A673 (cell line): ENCODE results near the gene GUCD1.

Experiments
- EZH2 ChIP-seq: fragments of 200-600 bp; sonication (generic); IDR thresholded peaks from 2 replicates; pipeline ENCODE4 v1.6.1; 2017; ENCODE audit warnings: borderline replicate concordance, low read depth, mild to moderate bottlenecking, mixed read lengths, antibody characterized with exemption, low read length; ENCODE audit not compliant: poor library complexity, severe bottlenecking
- TF ChIP-seq, protein P1 (sequence below): fragments of 300-800, 200-600 bp; sonication (generic); conservative IDR thresholded peaks from 2 replicates; pipeline ENCODE4 v1.5.1; 2017; ENCODE audit warnings: low read depth, mild to moderate bottlenecking, antibody characterized with exemption, low read length, moderate library complexity, mixed read lengths

DNA sequence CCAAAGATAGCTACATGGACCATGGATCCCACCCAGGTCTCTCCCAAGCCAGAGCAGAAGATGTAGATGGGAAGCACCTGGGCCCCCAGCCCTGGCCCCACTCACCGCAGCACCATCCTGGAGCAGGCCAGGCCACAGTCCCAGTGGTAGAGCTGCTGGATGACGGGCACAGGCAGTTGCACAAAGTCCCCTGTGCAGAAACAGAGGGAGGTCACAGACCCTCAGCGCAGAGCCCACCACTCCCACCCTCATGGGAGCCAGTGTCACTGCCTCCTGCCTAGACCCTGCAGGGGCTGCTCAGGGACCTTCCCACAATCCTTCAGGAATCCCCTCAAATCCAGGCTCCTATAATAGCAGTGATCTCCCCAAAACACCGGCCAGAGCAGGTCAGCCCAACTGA lies 6.1 kb downstream of the GUCD1 start:
- TF ChIP-seq, protein P1, sequence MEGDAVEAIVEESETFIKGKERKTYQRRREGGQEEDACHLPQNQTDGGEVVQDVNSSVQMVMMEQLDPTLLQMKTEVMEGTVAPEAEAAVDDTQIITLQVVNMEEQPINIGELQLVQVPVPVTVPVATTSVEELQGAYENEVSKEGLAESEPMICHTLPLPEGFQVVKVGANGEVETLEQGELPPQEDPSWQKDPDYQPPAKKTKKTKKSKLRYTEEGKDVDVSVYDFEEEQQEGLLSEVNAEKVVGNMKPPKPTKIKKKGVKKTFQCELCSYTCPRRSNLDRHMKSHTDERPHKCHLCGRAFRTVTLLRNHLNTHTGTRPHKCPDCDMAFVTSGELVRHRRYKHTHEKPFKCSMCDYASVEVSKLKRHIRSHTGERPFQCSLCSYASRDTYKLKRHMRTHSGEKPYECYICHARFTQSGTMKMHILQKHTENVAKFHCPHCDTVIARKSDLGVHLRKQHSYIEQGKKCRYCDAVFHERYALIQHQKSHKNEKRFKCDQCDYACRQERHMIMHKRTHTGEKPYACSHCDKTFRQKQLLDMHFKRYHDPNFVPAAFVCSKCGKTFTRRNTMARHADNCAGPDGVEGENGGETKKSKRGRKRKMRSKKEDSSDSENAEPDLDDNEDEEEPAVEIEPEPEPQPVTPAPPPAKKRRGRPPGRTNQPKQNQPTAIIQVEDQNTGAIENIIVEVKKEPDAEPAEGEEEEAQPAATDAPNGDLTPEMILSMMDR, result no peak
- TF ChIP-seq EZH2, result no peak
